Measurements from ENCODE around the gene GPT2. TPM values are rescaled to one million over a fixed set of nuclear protein-coding genes. Genes with fewer than 3 reads are reported as not detected.

Gene GPT2, protein sequence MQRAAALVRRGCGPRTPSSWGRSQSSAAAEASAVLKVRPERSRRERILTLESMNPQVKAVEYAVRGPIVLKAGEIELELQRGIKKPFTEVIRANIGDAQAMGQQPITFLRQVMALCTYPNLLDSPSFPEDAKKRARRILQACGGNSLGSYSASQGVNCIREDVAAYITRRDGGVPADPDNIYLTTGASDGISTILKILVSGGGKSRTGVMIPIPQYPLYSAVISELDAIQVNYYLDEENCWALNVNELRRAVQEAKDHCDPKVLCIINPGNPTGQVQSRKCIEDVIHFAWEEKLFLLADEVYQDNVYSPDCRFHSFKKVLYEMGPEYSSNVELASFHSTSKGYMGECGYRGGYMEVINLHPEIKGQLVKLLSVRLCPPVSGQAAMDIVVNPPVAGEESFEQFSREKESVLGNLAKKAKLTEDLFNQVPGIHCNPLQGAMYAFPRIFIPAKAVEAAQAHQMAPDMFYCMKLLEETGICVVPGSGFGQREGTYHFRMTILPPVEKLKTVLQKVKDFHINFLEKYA
- total RNA-seq: 7.9 TPM

DNA sequence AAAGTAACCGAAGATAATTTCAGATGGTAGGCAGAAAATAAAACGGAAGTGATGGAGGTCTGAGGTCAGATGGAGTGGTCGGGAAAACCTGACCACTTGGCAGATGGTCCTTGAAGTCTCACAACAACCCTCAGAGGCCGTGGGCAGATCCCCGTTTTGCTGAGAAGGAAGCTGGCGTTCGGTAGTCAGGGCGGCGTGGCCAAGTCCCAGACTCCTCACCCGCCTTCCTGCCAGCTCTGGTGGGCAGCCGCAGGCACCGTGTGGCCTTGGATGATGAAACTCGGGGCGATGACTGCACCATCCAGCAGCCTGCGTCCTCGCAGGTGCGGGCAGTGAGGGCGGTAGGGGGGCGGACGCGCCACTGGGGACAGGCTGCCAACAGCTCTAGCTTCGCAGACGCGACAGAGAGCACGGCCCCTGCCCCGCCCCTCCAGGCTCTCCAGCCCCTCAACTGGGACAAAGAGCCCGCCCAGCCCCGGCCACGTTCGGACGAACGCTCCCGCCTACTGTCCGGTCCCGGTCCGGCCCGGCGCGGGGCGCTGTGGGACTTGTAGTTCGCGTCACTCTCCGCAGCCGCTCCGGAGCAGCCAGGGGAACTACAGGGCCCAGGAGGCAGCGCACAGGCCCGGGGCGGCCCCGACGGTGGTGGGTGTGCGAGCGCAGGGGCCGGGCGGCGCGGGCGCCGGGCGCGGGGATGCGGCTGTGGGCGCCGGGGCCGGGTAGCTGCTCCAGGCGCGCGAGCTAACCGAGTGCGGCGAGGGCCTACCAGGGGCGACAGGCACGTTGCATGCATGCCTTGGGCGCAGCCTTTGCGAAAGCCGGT is at the start of gene GPT2:
TSS of gene GPT2 (plus strand) at position 673 of the 823 bp plus-strand sequence. CDS start 354 bp downstream, outside the sequence.
- intact Hi-C loops (cut with DNase I): loop anchor here (1.0 to 5.0 kb wide), 5 partner anchors 27 to 1503 kb away; partner anchors contain the start of genes C16orf87, DNAJA2, ORC6 and SIAH1
- H3K27me3 ChIP-seq: no peaks in the 10 kb centered on the region

DNA sequence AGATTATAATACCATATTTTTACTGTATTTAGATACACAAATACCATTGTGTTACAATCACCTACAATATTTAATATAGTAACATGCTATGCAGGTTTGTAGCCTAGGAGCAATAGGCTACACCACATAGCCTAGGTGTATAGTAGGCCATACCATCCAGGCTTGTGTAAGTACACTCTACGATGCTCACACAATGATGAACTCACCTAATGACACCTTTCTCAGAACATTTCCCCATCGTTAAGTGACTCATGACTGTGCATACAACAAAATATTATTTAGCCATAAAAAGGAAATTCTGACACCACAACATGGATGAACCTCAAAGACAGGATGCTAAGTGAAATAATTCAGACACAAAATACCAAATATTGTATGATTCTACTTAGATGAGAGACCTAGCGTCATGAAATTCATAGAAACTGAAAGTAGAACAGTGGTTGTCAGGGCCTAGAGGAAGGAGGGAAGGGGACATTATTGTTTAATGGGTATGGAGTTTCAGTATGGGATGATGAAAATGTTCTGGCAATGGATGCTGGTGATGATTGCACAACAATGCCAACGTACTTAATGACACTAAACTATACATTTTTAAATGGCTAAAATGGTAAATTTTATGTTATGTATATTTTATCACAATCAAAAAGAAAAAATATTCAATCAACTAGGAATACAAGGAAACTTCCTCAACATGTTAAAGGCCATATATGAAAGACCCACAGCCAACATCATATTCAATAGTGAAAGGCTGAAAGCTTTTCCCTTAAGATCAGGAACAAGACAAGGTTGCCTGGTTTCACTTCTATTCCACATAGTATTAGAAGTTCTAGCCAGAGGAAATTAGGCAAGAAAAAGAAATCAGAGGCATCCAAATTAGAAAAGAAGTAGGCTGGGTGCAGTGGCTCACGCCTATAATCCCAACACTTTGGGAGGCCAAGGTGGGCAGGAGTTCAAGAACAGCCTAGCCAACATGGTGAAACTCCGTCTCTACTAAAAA is 47.3 kb upstream of the GPT2 start:
- no peak for DNase-seq (ENCODE audit: low spot score in 2 of 2)
- H3K4me1 ChIP-seq: no peaks in the 10 kb centered on the region
- intact Hi-C loops (cut with DNase I): no loop called here

More for the DNA sequence above, at the start of gene GPT2:
- TF ChIP-seq, protein P1, sequence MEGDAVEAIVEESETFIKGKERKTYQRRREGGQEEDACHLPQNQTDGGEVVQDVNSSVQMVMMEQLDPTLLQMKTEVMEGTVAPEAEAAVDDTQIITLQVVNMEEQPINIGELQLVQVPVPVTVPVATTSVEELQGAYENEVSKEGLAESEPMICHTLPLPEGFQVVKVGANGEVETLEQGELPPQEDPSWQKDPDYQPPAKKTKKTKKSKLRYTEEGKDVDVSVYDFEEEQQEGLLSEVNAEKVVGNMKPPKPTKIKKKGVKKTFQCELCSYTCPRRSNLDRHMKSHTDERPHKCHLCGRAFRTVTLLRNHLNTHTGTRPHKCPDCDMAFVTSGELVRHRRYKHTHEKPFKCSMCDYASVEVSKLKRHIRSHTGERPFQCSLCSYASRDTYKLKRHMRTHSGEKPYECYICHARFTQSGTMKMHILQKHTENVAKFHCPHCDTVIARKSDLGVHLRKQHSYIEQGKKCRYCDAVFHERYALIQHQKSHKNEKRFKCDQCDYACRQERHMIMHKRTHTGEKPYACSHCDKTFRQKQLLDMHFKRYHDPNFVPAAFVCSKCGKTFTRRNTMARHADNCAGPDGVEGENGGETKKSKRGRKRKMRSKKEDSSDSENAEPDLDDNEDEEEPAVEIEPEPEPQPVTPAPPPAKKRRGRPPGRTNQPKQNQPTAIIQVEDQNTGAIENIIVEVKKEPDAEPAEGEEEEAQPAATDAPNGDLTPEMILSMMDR (IDR thresholded peaks at IDR 0.05): peak in 1 of 3 experiments; percentile 10
- peak; percentile 87 to 99 for DNase-seq (ENCODE audit: low spot score in 2 of 2)
- Histone ChIP-seq H3K36me3 (no peaks in the 10 kb centered on the region), H3K4me3 (peak within 1 kb of the TSS; percentile 84 to 93), H3K4me1 (peaks cover 0 to 6% of the 10 kb centered on the region in 2 donors), H3K9me3 (no peaks in the 10 kb centered on the region), H3K27ac (peak within 1 kb of the TSS; percentile 41 to 63)

DNA sequence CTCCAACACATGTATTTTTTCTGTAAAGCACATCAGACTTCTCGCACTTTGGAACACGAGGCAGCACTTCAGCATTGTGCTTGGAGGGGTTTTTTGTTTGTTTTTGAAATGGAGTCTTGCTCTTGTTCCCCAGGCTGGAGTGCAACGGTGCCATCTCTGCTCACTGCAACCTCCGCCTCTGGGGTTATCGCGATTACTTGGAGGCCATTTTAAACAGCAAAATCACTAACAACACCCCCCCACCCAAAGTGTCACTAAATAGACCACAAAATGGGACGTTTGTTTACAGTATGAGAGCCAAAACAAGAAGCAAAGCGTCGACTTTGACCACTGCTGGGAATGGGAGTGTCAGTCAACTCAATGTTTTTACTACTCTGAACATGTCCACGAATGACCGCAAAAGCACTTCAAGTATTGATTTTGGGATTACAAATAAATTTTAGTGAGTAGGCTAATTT is 44.1 kb upstream of the GPT2 start:
- DNase-seq (ENCODE audit: low spot score in 2 of 2): no peak
- TF ChIP-seq, protein P1 (IDR thresholded peaks at IDR 0.05): no peak
- H3K9me3 ChIP-seq: no peaks in the 10 kb centered on the region

More for the DNA sequence above, 47.3 kb upstream of the GPT2 start:
- Histone ChIP-seq H3K4me3 (no peak overlapping the region), H3K9me3 (no peaks in the 10 kb centered on the region), H3K27ac (no peak overlapping the region), H3K36me3 (no peaks in the 10 kb centered on the region), H3K27me3 (no peaks in the 10 kb centered on the region)
- TF ChIP-seq, protein P1 (IDR thresholded peaks at IDR 0.05): no peak

DNA sequence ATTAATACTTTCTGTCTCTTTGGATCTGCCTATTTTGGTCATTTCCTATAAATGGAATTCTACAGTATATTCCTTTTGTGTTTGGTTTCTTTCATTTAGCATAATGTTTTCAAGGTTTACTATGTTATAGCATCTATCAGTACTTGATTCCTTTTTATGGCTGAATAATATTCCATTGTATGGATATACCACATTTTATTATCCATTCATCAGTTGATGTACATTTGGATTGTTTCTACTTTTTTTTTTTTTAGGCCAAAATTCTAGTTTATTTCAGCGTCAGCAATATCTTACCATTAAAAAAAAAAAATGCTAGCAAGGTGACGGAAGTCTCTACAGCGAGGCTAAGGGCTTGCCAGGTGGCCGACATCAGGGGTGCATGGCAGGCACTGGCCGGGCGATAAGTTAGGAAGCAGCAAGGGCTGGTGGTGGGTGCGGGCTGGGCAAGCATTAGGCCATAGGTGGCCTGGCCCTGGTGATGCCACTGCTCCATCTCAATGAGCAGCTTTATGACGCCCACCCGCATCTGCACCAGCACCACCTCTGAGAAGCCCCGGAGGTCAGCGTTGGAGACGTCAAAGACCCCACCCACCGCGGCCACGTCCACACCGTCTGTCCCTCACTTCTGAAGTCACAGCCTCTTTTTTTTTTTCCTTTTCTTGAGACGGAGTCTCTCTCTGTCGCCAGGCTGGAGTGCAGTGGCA is 41.8 kb upstream of the GPT2 start:
- TF ChIP-seq, protein P1 (IDR thresholded peaks at IDR 0.05): no peak
- no peak overlapping the region for H3K27ac ChIP-seq
- no peaks in the 10 kb centered on the region for H3K9me3 ChIP-seq
- H3K36me3 ChIP-seq: no peaks in the 10 kb centered on the region
- intact Hi-C loops (cut with DNase I): no loop called here
- no peaks in the 10 kb centered on the region for H3K27me3 ChIP-seq
- no peak overlapping the region for H3K4me3 ChIP-seq
- no peaks in the 10 kb centered on the region for H3K4me1 ChIP-seq
- DNase-seq (ENCODE audit: low spot score in 2 of 2): no peak

More for the DNA sequence above, 44.1 kb upstream of the GPT2 start:
- Histone ChIP-seq H3K27me3 (no peaks in the 10 kb centered on the region), H3K36me3 (no peaks in the 10 kb centered on the region), H3K27ac (no peak overlapping the region), H3K4me1 (no peaks in the 10 kb centered on the region), H3K4me3 (no peak overlapping the region)
- intact Hi-C loops (cut with DNase I): no loop called here
